NCI-H187 (cell line): ENCODE measurements around the gene PRELP.
"Not testable (repeated sequence)": the region's sequence is repeated elsewhere in the genome, so short reads cannot be mapped to it uniquely, and the experiment has no call there.

Experiments used
- DNase-seq, 2 experiments: peaks; one replicate each; lab custom pipeline; 2025; lab: John Stamatoyannopoulos, UW

PRELP gene

GRCh38 chr1:203506858-203507626, 31.4 kb downstream of the PRELP start:
- no peak for DNase-seq

GRCh38 chr1:203507759-203508158, 32.2 kb downstream of the PRELP start:
- no peak for DNase-seq

GRCh38 chr1:203508463-203509073, 33.0 kb downstream of the PRELP start:
- no peak for DNase-seq

GRCh38 chr1:203509135-203509534, 33.5 kb downstream of the PRELP start:
- DNase-seq: no peak

DNA sequence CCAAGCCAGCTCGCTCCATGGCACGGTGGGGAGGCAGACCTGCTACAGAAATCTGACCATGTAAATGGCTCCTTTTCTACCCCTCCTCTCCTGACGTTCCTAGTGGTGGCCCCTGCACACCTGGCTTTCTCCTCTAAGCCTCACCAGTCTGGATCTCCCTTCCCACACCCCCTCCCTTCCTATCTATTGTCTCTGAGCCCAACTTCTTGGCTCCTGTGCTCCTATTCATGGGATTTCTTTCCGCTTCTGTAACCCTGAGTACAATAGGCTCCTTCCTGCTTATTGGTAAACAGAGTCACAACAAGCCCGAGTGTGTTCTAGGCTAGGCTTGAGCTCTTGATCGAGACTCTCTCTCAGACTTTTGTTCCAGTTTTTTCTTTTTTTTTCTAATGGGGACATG, 35.9 kb downstream of the PRELP start:
- no peak for DNase-seq

GRCh38 chr1:203511930-203512329, 36.3 kb downstream of the PRELP start:
- no peak for DNase-seq

DNA sequence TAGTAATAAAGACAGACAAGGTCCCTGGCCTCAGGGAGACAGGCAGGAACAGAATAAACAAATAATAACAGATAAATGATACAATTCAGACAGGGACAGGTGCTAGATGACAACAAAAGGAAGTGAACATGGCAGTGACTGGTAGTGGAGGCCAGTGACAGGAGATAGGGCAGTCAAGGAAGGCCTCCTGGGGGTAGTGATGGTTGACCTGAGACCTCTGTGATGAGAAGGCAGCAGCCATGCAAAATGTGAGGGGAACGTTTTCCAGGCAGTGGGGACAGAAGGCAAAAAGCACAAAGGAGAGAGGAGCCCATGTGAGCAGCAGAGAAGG, 36.9 kb downstream of the PRELP start:
- no peak for DNase-seq

DNA sequence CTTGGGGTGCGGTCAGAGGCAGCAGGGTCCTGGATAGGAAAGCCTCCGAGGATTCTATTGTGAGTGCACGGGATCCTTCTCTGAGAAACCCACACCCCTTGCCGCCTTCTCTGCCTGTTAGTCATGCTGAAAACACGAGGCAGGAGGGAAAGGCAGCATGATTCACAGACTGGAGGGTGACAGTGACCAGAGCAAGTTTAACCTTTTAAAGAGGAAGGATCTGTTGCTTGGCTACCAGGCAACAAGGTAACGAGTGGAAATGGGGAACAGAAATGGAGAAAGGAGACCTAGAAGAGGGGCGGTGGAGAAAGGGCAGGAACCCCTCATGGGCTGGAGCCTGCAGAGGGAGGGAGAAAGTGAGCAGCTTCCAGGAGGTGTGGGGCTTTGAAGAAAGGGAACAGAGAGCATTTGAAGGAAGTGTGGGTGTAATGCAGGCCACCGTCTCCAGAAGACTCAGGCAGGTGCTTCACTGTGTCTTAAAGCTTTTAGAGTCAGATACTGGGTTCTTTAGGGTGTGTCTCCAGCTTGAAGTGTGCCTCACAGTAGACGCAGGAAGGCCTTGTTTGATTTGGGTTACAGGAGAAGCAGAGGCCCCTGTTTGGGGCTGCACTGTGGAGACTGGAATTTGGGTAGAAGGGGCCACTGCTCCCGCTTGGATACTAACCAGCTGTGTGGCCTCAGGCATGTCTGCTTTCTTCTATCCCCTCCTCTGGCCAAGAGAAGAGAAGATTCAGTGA, 37.4 kb downstream of the PRELP start:
- no peak for DNase-seq

DNA sequence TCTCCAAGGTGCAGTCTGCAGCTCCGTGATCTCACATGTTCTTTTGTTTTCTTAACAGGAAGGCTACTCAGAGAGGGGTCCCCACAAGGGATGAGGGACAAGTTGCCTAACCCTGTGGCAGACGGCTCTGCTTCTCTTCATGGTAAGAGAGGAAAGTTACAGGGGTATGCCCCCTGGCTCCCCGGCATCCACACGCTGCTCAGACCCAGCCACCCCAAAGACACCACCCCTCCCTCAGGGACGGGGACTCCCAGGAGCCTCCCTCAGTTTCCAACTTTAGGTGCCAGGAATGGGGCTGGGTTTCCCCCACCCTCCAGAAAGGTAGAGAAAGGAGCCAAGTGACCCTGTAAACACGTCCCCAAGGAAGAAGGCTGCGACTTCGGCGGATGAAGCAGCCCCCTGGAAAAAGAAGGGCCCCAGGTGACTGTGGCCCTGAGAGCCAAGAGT, 38.0 kb downstream of the PRELP start:
- DNase-seq: no peak

- no peak for DNase-seq
Observed at GRCh38 chr1:203516184-203516583, 40.6 kb downstream of the PRELP start.

GRCh38 chr1:203516906-203517305, 41.3 kb downstream of the PRELP start:
- DNase-seq: no peak

GRCh38 chr1:203517426-203518110, 42.0 kb downstream of the PRELP start:
- DNase-seq: no peak

GRCh38 chr1:203518139-203518538, 42.5 kb downstream of the PRELP start:
- not testable (repeated sequence) for DNase-seq

DNA sequence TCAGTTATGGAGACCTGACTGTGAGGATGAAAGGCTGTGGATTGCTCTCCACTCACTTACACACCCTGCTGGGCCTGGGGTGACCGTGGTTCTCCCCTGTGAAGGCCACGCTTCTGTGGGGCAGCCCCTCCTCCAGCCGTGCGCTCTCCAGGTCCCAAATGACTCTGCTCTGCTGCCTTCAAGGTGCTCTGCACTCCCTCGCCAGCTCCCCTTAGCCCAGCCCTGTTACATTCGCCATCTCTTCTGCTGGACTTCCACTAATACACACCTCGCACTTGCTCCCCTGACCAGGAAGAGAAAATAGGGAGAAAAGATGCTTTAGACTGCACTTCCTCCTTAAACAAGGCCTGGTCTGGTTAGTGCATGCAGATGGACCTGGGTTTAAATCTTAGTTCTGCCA, 42.9 kb downstream of the PRELP start:
- no peak for DNase-seq

DNA sequence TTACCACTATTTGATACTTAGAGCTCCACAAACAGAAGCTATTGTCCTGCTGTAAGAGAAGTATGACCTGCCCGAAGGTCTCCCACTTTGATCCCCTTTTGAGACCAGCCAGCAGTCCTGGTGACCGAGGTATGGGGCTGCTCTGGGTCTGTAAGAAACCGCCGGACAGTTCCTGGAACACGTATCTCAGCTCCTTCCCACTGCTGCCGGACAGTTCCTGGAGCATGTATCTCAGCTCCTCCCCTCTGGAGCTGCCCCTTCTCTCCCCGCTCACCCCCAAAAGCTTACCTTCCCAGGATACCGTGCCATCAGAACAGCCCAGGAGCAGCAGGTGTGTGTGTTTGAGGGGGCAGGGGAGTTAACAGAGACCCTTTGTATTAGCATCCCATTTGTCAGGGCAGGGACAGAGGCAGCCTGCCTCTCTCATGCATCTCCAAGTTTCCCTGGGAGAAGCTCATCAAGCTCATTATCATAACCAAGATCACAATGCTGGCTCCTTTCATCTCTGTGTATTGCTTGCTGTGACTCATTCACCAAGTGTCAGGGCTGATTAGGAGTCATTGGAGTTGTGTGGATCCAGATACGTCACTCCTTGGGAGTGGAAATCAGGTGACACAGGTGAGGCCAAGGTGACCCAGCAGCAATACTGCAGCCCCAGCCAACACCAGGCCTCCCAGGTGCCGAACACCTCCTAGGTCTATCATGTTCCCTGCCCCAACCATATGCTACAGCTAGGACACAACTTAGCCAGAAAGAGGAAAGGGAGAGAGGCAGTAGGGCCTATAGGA, 43.6 kb downstream of the PRELP start:
- DNase-seq: no peak

DNA sequence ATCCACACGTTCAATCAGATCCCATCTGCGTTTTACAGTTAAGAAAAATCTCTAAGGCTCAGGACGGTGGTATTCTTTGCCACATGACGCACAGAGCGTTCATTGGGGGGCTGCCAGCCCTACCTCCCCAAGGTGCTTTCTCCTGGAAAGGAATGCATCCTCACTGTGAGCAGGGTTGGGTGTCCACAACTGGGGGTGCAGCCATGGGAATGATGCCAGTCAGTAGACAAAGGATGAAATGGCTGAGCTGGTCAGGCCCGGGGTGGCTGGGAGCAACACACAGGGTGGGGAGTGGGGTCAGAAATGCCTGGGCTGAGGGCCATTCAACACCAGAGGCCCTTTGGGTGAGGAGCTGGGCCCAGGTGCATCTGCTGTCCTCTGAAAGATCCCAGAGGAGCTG, 44.3 kb downstream of the PRELP start:
- no peak for DNase-seq

DNA sequence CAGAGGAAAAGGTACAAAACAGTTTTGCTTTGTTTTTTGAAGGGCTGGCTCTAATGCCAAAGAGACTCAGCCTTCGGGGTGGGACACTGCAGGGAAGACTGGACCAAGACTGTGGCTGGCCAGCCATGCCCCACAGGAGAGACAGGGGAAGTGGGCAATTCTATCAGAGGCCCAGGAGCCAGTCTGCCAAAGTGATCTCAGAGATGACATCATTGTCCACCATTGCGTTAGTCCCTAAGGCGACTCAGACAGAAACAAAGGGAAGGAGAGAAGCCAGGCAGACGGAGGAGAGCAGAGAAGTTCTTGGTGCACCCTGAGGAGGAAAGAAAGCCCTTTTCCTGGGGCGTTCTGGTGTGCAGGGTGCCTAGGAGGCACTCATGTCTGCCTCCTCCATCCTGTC, 44.7 kb downstream of the PRELP start:
- DNase-seq: no peak

GRCh38 chr1:203521074-203521794, 45.6 kb downstream of the PRELP start:
- DNase-seq: no peak

- no peak for DNase-seq
Observed at GRCh38 chr1:203521812-203522211, 46.2 kb downstream of the PRELP start.

DNA sequence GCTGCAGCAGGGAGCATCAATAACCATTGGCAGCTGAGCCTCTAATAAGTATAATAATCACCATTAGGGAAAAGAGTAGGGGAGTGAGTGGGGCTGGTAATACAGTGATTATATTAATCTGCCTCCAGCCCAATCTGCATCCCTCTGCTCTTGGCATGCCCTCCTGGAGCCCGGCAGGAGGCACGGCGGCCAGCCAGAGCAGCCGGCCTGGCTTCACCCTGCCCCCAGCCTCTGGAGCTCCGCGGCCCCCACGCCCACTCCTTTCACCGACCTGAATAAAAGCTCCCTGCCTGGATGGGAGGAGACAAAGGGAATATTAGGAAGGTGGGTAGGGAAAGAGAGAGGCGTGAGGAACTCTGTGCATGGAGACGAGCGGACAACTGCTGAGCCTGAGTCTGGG, 46.6 kb downstream of the PRELP start:
- DNase-seq: no peak

- no peak for DNase-seq
Observed at GRCh38 chr1:203523667-203524066, 48.1 kb downstream of the PRELP start.
